Gastrocnemius medialis (tissue), 4 donors: Measurements from ENCODE around the gene NDUFS6.

ENCODE experiments used
- POLR2A ChIP-seq, 2 donors: fragments of 450-650 bp; IDR thresholded peaks; one replicate each; pipeline ENCODE4 v1.6.1; 2017; ENCODE audit warnings: antibody characterized with exemption in 2 of 2, mild to moderate bottlenecking in 2 of 2, moderate library complexity in 2 of 2
- TF ChIP-seq, protein P1 (sequence below), 5 experiments: fragments of 450-650 bp in 3 of 5; fragments of 200-600 bp in 2 of 5; sonication (generic) in 2 of 5; IDR thresholded peaks in 4 of 5; conservative IDR thresholded peaks in 1 of 5; 1 replicate in 4 of 5; 2 replicates in 1 of 5; pipeline ENCODE4 v1.5.1; 2016 to 2019; ENCODE audit warnings: antibody characterized with exemption in 5 of 5, mild to moderate bottlenecking in 3 of 5, moderate library complexity in 3 of 5

GRCh38 chr5:1826235-1826980, 25.2 kb downstream of the NDUFS6 start:
- TF ChIP-seq, protein P1, sequence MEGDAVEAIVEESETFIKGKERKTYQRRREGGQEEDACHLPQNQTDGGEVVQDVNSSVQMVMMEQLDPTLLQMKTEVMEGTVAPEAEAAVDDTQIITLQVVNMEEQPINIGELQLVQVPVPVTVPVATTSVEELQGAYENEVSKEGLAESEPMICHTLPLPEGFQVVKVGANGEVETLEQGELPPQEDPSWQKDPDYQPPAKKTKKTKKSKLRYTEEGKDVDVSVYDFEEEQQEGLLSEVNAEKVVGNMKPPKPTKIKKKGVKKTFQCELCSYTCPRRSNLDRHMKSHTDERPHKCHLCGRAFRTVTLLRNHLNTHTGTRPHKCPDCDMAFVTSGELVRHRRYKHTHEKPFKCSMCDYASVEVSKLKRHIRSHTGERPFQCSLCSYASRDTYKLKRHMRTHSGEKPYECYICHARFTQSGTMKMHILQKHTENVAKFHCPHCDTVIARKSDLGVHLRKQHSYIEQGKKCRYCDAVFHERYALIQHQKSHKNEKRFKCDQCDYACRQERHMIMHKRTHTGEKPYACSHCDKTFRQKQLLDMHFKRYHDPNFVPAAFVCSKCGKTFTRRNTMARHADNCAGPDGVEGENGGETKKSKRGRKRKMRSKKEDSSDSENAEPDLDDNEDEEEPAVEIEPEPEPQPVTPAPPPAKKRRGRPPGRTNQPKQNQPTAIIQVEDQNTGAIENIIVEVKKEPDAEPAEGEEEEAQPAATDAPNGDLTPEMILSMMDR (IDR thresholded peaks at IDR 0.05 in 4 of 5, conservative IDR thresholded peaks at IDR 0.05 in 1 of 5) = no peak
- no peak for TF ChIP-seq POLR2A (IDR thresholded peaks at IDR 0.05)
